Muscle of arm (tissue), 12 donors: ENCODE results near the gene NEURL1B. TPM values are rescaled to one million over a fixed set of nuclear protein-coding genes. Genes with fewer than 3 reads are reported as not detected.

Experiments used
- DNase-seq: peaks from one replicate; pipeline ENCODE4 v3.0.0-alpha.2; 2013
- polyA plus RNA-seq, 12 donors: library from polyadenylated mRNA; unstranded; fragments of 120-200 nt; gene quantifications; one replicate each; pipeline ENCODE4 v1.2.1, GENCODE V29; 2013; ENCODE audit not compliant: insufficient read length in 12 of 12

The NEURL1B gene
- polyA plus RNA-seq, 12 donors: 24.0 to 43.7 (median 35.4) TPM; not detected in 1

- DNase-seq: no peak
Observed at GRCh38 chr5:172606156-172606785, 34.8 kb upstream of the NEURL1B start.

- DNase-seq: no peak
Observed at GRCh38 chr5:172607213-172607793, 33.8 kb upstream of the NEURL1B start.

- no peak for DNase-seq
Observed at GRCh38 chr5:172608773-172609172, 32.3 kb upstream of the NEURL1B start.

- DNase-seq: no peak
Observed at GRCh38 chr5:172610643-172611042, 30.4 kb upstream of the NEURL1B start.

- no peak for DNase-seq
Observed at GRCh38 chr5:172611913-172612312, 29.1 kb upstream of the NEURL1B start.

GRCh38 chr5:172612771-172613170 lies 28.3 kb upstream of the NEURL1B start:
- no peak for DNase-seq

GRCh38 chr5:172616136-172616535 lies 24.9 kb upstream of the NEURL1B start:
- DNase-seq: no peak

- DNase-seq: no peak
Observed at GRCh38 chr5:172616730-172617129, 24.3 kb upstream of the NEURL1B start.

- no peak for DNase-seq
Observed at GRCh38 chr5:172617817-172618216, 23.2 kb upstream of the NEURL1B start.

GRCh38 chr5:172618574-172619365 lies 22.3 kb upstream of the NEURL1B start:
- no peak for DNase-seq

- DNase-seq: no peak
Observed at GRCh38 chr5:172620506-172620905, 20.6 kb upstream of the NEURL1B start.

GRCh38 chr5:172622091-172623046 lies 18.7 kb upstream of the NEURL1B start:
- DNase-seq: no peak

GRCh38 chr5:172623313-172623980 lies 17.6 kb upstream of the NEURL1B start:
- no peak for DNase-seq

- DNase-seq: no peak
Observed at GRCh38 chr5:172624083-172624995, 16.7 kb upstream of the NEURL1B start.

GRCh38 chr5:172624996-172625964 lies 15.8 kb upstream of the NEURL1B start:
- DNase-seq: no peak

GRCh38 chr5:172626031-172626581 lies 15.0 kb upstream of the NEURL1B start:
- no peak for DNase-seq

- DNase-seq: no peak
Observed at GRCh38 chr5:172630082-172630481, 11.0 kb upstream of the NEURL1B start.

GRCh38 chr5:172630482-172630881 lies 10.6 kb upstream of the NEURL1B start:
- no peak for DNase-seq

- no peak for DNase-seq
Observed at GRCh38 chr5:172630986-172631385, 10.1 kb upstream of the NEURL1B start.
